ENCODE measurements around the gene SDHD.
A peak's percentile ranks its signal among the peaks of the same experiment; 100 is the strongest.

The SDHD gene

GRCh38 chr11:112128483-112129121 lies 41.9 kb downstream of the SDHD start:
- DNase-seq (ENCODE audit: low read depth): no peak
- TF ChIP-seq, protein P1, sequence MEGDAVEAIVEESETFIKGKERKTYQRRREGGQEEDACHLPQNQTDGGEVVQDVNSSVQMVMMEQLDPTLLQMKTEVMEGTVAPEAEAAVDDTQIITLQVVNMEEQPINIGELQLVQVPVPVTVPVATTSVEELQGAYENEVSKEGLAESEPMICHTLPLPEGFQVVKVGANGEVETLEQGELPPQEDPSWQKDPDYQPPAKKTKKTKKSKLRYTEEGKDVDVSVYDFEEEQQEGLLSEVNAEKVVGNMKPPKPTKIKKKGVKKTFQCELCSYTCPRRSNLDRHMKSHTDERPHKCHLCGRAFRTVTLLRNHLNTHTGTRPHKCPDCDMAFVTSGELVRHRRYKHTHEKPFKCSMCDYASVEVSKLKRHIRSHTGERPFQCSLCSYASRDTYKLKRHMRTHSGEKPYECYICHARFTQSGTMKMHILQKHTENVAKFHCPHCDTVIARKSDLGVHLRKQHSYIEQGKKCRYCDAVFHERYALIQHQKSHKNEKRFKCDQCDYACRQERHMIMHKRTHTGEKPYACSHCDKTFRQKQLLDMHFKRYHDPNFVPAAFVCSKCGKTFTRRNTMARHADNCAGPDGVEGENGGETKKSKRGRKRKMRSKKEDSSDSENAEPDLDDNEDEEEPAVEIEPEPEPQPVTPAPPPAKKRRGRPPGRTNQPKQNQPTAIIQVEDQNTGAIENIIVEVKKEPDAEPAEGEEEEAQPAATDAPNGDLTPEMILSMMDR (IDR thresholded peaks at IDR 0.05; ENCODE audit: low read depth, low read length): no peak
- H3K4me3 ChIP-seq (ENCODE audit: low read depth, low read length): no peak overlapping the region

DNA sequence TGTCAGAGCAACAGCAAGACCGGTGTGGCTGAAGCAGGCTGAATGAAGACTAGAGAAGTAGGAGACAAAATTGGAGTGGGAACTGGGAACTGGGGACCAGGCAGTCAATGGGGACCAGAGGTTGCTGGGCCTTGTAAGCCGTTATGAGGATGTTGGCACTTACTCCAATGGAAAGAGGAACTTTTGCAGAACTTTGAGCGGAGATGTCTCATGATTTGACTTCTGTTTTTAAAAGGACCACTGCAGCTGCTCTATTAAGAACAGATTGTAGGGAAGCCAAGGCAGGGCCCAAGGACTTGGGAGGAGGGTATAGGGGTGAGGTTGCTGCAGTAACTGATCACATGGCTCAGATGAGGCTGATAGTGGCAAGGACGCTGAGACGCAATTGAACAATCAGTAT lies 43.0 kb downstream of the SDHD start:
- DNase-seq (ENCODE audit: low read depth): peak; percentile 20
- TF ChIP-seq MYC (IDR thresholded peaks at IDR 0.05; ENCODE audit: low read depth, low read length): no peak
- TF ChIP-seq, protein P2, sequence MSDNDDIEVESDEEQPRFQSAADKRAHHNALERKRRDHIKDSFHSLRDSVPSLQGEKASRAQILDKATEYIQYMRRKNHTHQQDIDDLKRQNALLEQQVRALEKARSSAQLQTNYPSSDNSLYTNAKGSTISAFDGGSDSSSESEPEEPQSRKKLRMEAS (IDR thresholded peaks at IDR 0.05; ENCODE audit: low read depth, low read length): no peak
- TF ChIP-seq, protein P1 (IDR thresholded peaks at IDR 0.05; ENCODE audit: low read depth, low read length): no peak
- no peak for TF ChIP-seq POLR2A (IDR thresholded peaks at IDR 0.05; ENCODE audit: extremely low read depth, insufficient read length)
- H3K4me3 ChIP-seq (ENCODE audit: low read depth, low read length): no peak overlapping the region

DNA sequence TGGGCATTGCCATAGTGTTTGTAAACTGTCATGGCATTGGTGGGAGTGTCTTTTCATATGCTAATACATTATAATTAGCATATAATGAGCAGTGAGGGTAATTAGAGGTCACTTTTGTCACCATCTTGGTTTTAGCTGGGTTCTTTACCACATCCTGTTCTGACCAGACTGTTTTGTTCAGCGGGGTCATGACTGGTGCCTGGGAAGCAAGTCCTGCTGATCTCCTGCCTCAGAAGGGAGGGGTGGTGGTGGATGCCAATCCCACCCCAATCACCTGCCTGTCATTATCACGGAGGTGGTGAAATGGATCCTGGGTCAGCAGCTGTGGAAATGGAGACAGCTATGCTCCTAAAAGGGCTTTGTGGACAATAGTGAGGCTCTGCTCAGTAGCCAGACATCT lies 46.1 kb downstream of the SDHD start:
- TF ChIP-seq, protein P2 (IDR thresholded peaks at IDR 0.05; ENCODE audit: low read depth, low read length): no peak
- TF ChIP-seq, protein P1 (IDR thresholded peaks at IDR 0.05; ENCODE audit: low read depth, low read length): no peak
- TF ChIP-seq POLR2A (IDR thresholded peaks at IDR 0.05; ENCODE audit: extremely low read depth, insufficient read length) (no peak), MYC (IDR thresholded peaks at IDR 0.05; ENCODE audit: low read depth, low read length) (no peak)
- H3K4me3 ChIP-seq (ENCODE audit: low read depth, low read length): no peak overlapping the region
- DNase-seq (ENCODE audit: low read depth): peak; percentile 22

GRCh38 chr11:112134473-112134872 lies 47.8 kb downstream of the SDHD start:
- DNase-seq (ENCODE audit: low read depth): no peak
- no peak overlapping the region for H3K4me3 ChIP-seq (ENCODE audit: low read depth, low read length)
- TF ChIP-seq POLR2A (IDR thresholded peaks at IDR 0.05; ENCODE audit: extremely low read depth, insufficient read length): no peak
- TF ChIP-seq, protein P1 (IDR thresholded peaks at IDR 0.05; ENCODE audit: low read depth, low read length): no peak
- no peak for TF ChIP-seq MYC (IDR thresholded peaks at IDR 0.05; ENCODE audit: low read depth, low read length)
- TF ChIP-seq, protein P2 (IDR thresholded peaks at IDR 0.05; ENCODE audit: low read depth, low read length): no peak

- TF ChIP-seq, protein P2 (IDR thresholded peaks at IDR 0.05; ENCODE audit: low read depth, low read length): no peak
- TF ChIP-seq POLR2A (IDR thresholded peaks at IDR 0.05; ENCODE audit: extremely low read depth, insufficient read length): no peak
- TF ChIP-seq, protein P1 (IDR thresholded peaks at IDR 0.05; ENCODE audit: low read depth, low read length): no peak
- no peak for TF ChIP-seq MYC (IDR thresholded peaks at IDR 0.05; ENCODE audit: low read depth, low read length)
- DNase-seq (ENCODE audit: low read depth): no peak
- H3K4me3 ChIP-seq (ENCODE audit: low read depth, low read length): no peak overlapping the region
Measured at GRCh38 chr11:112143597-112143996, 56.9 kb downstream of the SDHD start.

Measured in NB4 (cell line).